Stimulated activated effector memory CD8-positive, alpha-beta T cell treated with anti-CD3 and anti-CD28 coated beads, Interleukin-12 subunit alpha, Interleukin-12 subunit beta, amount 100 ng/mL, for 72 hours (primary cell): Measurements from ENCODE around the gene VPS8.

Source experiments
- ATAC-seq: fragments of 150-1000 bp; cut with Tn5 transposase; 2 replicates; pipeline ENCODE4 v1.10.0; 2021
- DNase-seq, 2 donors: peaks; one replicate each; pipeline ENCODE4 v3.0.0; 2021 to 2022; ENCODE audit warnings: low spot score in 2 of 2
- H3K27ac Mint-ChIP-seq: one replicate; pipeline ENCODE4 v1.8.0; 2022; ENCODE audit warnings: mild to moderate bottlenecking, mixed read lengths
- H3K36me3 Mint-ChIP-seq: one replicate; pipeline ENCODE4 v1.8.0; 2022; ENCODE audit warnings: mild to moderate bottlenecking, mixed read lengths
- H3K4me1 Mint-ChIP-seq: one replicate; pipeline ENCODE4 v1.8.0; 2022; ENCODE audit warnings: mixed read lengths
- H3K4me3 Mint-ChIP-seq: one replicate; pipeline ENCODE4 v1.8.0; 2022; ENCODE audit warnings: mild to moderate bottlenecking, mixed read lengths
- H3K9me3 Mint-ChIP-seq: one replicate; pipeline ENCODE4 v1.8.0; 2022; ENCODE audit warnings: mixed read lengths

VPS8 gene

GRCh38 chr3:184815046-184815930 lies 3.3 kb downstream of the VPS8 start:
- Mint-ChIP-seq H3K4me3 (no peak overlapping the region), H3K9me3 (no peaks in the 10 kb centered on the region), H3K27ac (no peak overlapping the region), H3K36me3 (peaks cover 16% of the 10 kb centered on the region), H3K4me1 (peaks cover 65% of the 10 kb centered on the region)
- peak; percentile 59 for ATAC-seq
- DNase-seq = no peak

GRCh38 chr3:184816614-184817013 lies 4.6 kb downstream of the VPS8 start:
- DNase-seq (no peak), ATAC-seq (no peak)
- Mint-ChIP-seq H3K4me3 (no peak overlapping the region), H3K4me1 (peaks cover 54% of the 10 kb centered on the region), H3K36me3 (peaks cover 15% of the 10 kb centered on the region), H3K27ac (no peak overlapping the region), H3K9me3 (no peaks in the 10 kb centered on the region)

GRCh38 chr3:184820525-184820924 lies 8.6 kb downstream of the VPS8 start:
- no peak overlapping the region for H3K27ac Mint-ChIP-seq
- no peak for DNase-seq

GRCh38 chr3:184821034-184821433 lies 9.1 kb downstream of the VPS8 start:
- Mint-ChIP-seq H3K36me3 (peaks cover 22% of the 10 kb centered on the region), H3K9me3 (no peaks in the 10 kb centered on the region), H3K27ac (no peak overlapping the region), H3K4me1 (peaks cover 27% of the 10 kb centered on the region), H3K4me3 (no peak overlapping the region)
- ATAC-seq (no peak), DNase-seq (no peak)

More at GRCh38 chr3:184820525-184820924, 8.6 kb downstream of the VPS8 start:
- ATAC-seq = no peak
- Mint-ChIP-seq H3K4me1 (peaks cover 27% of the 10 kb centered on the region), H3K4me3 (no peak overlapping the region), H3K9me3 (no peaks in the 10 kb centered on the region), H3K36me3 (peaks cover 22% of the 10 kb centered on the region)

- H3K4me1 Mint-ChIP-seq = peaks cover 19% of the 10 kb centered on the region
- H3K9me3 Mint-ChIP-seq = no peaks in the 10 kb centered on the region
- H3K4me3 Mint-ChIP-seq = no peak overlapping the region
- no peak overlapping the region for H3K27ac Mint-ChIP-seq
- ATAC-seq (no peak), DNase-seq (no peak)
- peaks cover 25% of the 10 kb centered on the region for H3K36me3 Mint-ChIP-seq
Observed at GRCh38 chr3:184822081-184822480, 10.1 kb downstream of the VPS8 start.

GRCh38 chr3:184822654-184823053 lies 10.7 kb downstream of the VPS8 start:
- H3K4me1 Mint-ChIP-seq = peaks cover 17% of the 10 kb centered on the region
- H3K4me3 Mint-ChIP-seq = no peak overlapping the region
- no peak for DNase-seq
- no peaks in the 10 kb centered on the region for H3K9me3 Mint-ChIP-seq
- peaks cover 31% of the 10 kb centered on the region for H3K36me3 Mint-ChIP-seq
- no peak overlapping the region for H3K27ac Mint-ChIP-seq
- ATAC-seq = no peak

GRCh38 chr3:184823990-184824389 lies 12.0 kb downstream of the VPS8 start:
- no peaks in the 10 kb centered on the region for H3K9me3 Mint-ChIP-seq
- peaks cover 41% of the 10 kb centered on the region for H3K36me3 Mint-ChIP-seq
- ATAC-seq (no peak), DNase-seq (no peak)
- peaks cover 15% of the 10 kb centered on the region for H3K4me1 Mint-ChIP-seq
- no peak overlapping the region for H3K27ac Mint-ChIP-seq
- no peak overlapping the region for H3K4me3 Mint-ChIP-seq

GRCh38 chr3:184825121-184825820 lies 13.3 kb downstream of the VPS8 start:
- DNase-seq = no peak
- no peak for ATAC-seq
- Mint-ChIP-seq H3K4me3 (no peak overlapping the region), H3K36me3 (peaks cover 48% of the 10 kb centered on the region), H3K9me3 (no peaks in the 10 kb centered on the region), H3K27ac (no peak overlapping the region), H3K4me1 (peaks cover 8% of the 10 kb centered on the region)

- H3K4me3 Mint-ChIP-seq = no peak overlapping the region
- no peak for ATAC-seq
- peaks cover 5% of the 10 kb centered on the region for H3K4me1 Mint-ChIP-seq
- H3K9me3 Mint-ChIP-seq = no peaks in the 10 kb centered on the region
- no peak overlapping the region for H3K27ac Mint-ChIP-seq
- no peak for DNase-seq
- peaks cover 63% of the 10 kb centered on the region for H3K36me3 Mint-ChIP-seq
Observed at GRCh38 chr3:184827572-184827971, 15.6 kb downstream of the VPS8 start.

- Mint-ChIP-seq H3K36me3 (peaks cover 78% of the 10 kb centered on the region), H3K4me3 (no peak overlapping the region), H3K27ac (no peak overlapping the region), H3K9me3 (no peaks in the 10 kb centered on the region), H3K4me1 (peaks cover 5% of the 10 kb centered on the region)
- ATAC-seq = no peak
- no peak for DNase-seq
Observed at GRCh38 chr3:184832044-184832443, 20.1 kb downstream of the VPS8 start.

GRCh38 chr3:184832903-184833302 lies 20.9 kb downstream of the VPS8 start:
- Mint-ChIP-seq H3K27ac (no peak overlapping the region), H3K36me3 (peaks cover 73% of the 10 kb centered on the region), H3K4me3 (no peak overlapping the region), H3K4me1 (peaks cover under 1% of the 10 kb centered on the region), H3K9me3 (no peaks in the 10 kb centered on the region)
- DNase-seq (no peak), ATAC-seq (no peak)

GRCh38 chr3:184836090-184836822 lies 24.3 kb downstream of the VPS8 start:
- Mint-ChIP-seq H3K4me1 (no peaks in the 10 kb centered on the region), H3K4me3 (no peak overlapping the region)

GRCh38 chr3:184842433-184842832 lies 30.5 kb downstream of the VPS8 start:
- Mint-ChIP-seq H3K4me3 (no peak overlapping the region), H3K4me1 (no peaks in the 10 kb centered on the region), H3K27ac (no peak overlapping the region), H3K36me3 (peaks cover 21% of the 10 kb centered on the region), H3K9me3 (no peaks in the 10 kb centered on the region)
- DNase-seq (no peak), ATAC-seq (no peak)

More at GRCh38 chr3:184836090-184836822, 24.3 kb downstream of the VPS8 start:
- ATAC-seq (no peak), DNase-seq (no peak)
- Mint-ChIP-seq H3K27ac (no peak overlapping the region), H3K36me3 (peaks cover 67% of the 10 kb centered on the region), H3K9me3 (no peaks in the 10 kb centered on the region)

- ATAC-seq = no peak
Observed at GRCh38 chr3:184845819-184846218, 33.9 kb downstream of the VPS8 start.

GRCh38 chr3:184846496-184846895 lies 34.5 kb downstream of the VPS8 start:
- H3K36me3 Mint-ChIP-seq = peaks cover 27% of the 10 kb centered on the region
- H3K4me1 Mint-ChIP-seq = no peaks in the 10 kb centered on the region
- H3K9me3 Mint-ChIP-seq = no peaks in the 10 kb centered on the region
- H3K4me3 Mint-ChIP-seq = no peak overlapping the region
- ATAC-seq = no peak
- H3K27ac Mint-ChIP-seq = no peak overlapping the region
- DNase-seq = no peak

More at GRCh38 chr3:184845819-184846218, 33.9 kb downstream of the VPS8 start:
- H3K4me3 Mint-ChIP-seq = no peak overlapping the region
- H3K27ac Mint-ChIP-seq = no peak overlapping the region
- no peaks in the 10 kb centered on the region for H3K9me3 Mint-ChIP-seq
- H3K36me3 Mint-ChIP-seq = peaks cover 21% of the 10 kb centered on the region
- DNase-seq = no peak
- no peaks in the 10 kb centered on the region for H3K4me1 Mint-ChIP-seq
